Transverse colon (tissue), 4 donors: ENCODE data around the gene SHISA5.

Experiments
- CTCF ChIP-seq, 5 experiments: fragments of 200-600 bp in 3 of 5; fragments of 450-650 bp in 2 of 5; sonication (generic) in 3 of 5; IDR thresholded peaks; 1 replicate in 2 of 5; 2 replicates in 3 of 5; pipeline ENCODE4 v1.5.1; 2016 to 2017; ENCODE audit warnings: antibody characterized with exemption in 5 of 5, inconsistent platforms in 3 of 5, mild to moderate bottlenecking in 2 of 5, moderate library complexity in 1 of 5
- EP300 ChIP-seq: sonication (generic); formaldehyde crosslinking; IDR thresholded peaks from one replicate; pipeline ENCODE4 v1.6.1; 2017; ENCODE audit warnings: antibody characterized with exemption, low read depth
- POLR2A ChIP-seq: fragments of 450-650 bp; IDR thresholded peaks from one replicate; pipeline ENCODE4 v1.6.1; 2016; ENCODE audit warnings: antibody characterized with exemption, mild to moderate bottlenecking, moderate library complexity
- POLR2AphosphoS5 ChIP-seq, 3 donors: sonication (generic); formaldehyde crosslinking; IDR thresholded peaks; one replicate each; pipeline ENCODE4 v1.6.1; 2016; ENCODE audit warnings: antibody characterized with exemption in 3 of 3

- no peak for TF ChIP-seq POLR2AphosphoS5 (IDR thresholded peaks at IDR 0.05)
- no peak for TF ChIP-seq CTCF (IDR thresholded peaks at IDR 0.05)
- no peak for TF ChIP-seq POLR2A
- no peak for TF ChIP-seq EP300
These were observed 14.1 kb upstream of the SHISA5 start for GRCh38 chr3:48518069-48518468.
